ENCODE results near the gene AFDN. TPM values are rescaled to one million over a fixed set of nuclear protein-coding genes. Genes with fewer than 3 reads are reported as not detected.

Gene AFDN
- polyA plus RNA-seq, 6 donors from 2014 or later = 0.71 to 5.4 (median 2.6) TPM

GRCh38 chr6:167918548-167919278, 92.0 kb downstream of the AFDN start:
- H3K27ac Mint-ChIP-seq = no peak overlapping the region
- H3K9me3 Mint-ChIP-seq = no peaks in the 10 kb centered on the region
- peak overlapping the region in 1 of 8 donors; percentile 22 for H3K4me3 Mint-ChIP-seq
- H3K4me1 Mint-ChIP-seq = no peaks in the 10 kb centered on the region
- peaks cover 7 to 22% of the 10 kb centered on the region in 2 donors for H3K36me3 Mint-ChIP-seq
- DNase-seq = no peak
- H3K27me3 Mint-ChIP-seq = no peaks in the 10 kb centered on the region
- ATAC-seq (ENCODE audit: low read depth in 2 of 2) = no peak

GRCh38 chr6:167919349-167919748, 92.6 kb downstream of the AFDN start:
- Mint-ChIP-seq H3K27ac (no peak overlapping the region), H3K9me3 (no peaks in the 10 kb centered on the region), H3K4me1 (no peaks in the 10 kb centered on the region), H3K27me3 (no peaks in the 10 kb centered on the region), H3K4me3 (no peak overlapping the region), H3K36me3 (peaks cover 7 to 22% of the 10 kb centered on the region in 2 donors)
- DNase-seq (no peak), ATAC-seq (ENCODE audit: low read depth in 2 of 2) (no peak)

- Mint-ChIP-seq H3K36me3 (peaks cover 7 to 19% of the 10 kb centered on the region in 2 donors), H3K27ac (no peak overlapping the region), H3K4me3 (no peak overlapping the region), H3K9me3 (no peaks in the 10 kb centered on the region), H3K4me1 (no peaks in the 10 kb centered on the region), H3K27me3 (no peaks in the 10 kb centered on the region)
- DNase-seq = no peak
- no peak for ATAC-seq (ENCODE audit: low read depth in 2 of 2)
Measured at GRCh38 chr6:167920165-167920564, 93.5 kb downstream of the AFDN start.

GRCh38 chr6:167921831-167922230, 95.1 kb downstream of the AFDN start:
- no peak for ATAC-seq (ENCODE audit: low read depth in 2 of 2)
- Mint-ChIP-seq H3K36me3 (peaks cover 7 to 17% of the 10 kb centered on the region in 2 donors), H3K4me1 (no peaks in the 10 kb centered on the region), H3K27ac (no peak overlapping the region), H3K4me3 (no peak overlapping the region), H3K9me3 (no peaks in the 10 kb centered on the region), H3K27me3 (no peaks in the 10 kb centered on the region)
- DNase-seq = no peak

GRCh38 chr6:167925026-167925425, 98.3 kb downstream of the AFDN start:
- Mint-ChIP-seq H3K4me1 (no peaks in the 10 kb centered on the region), H3K27me3 (no peaks in the 10 kb centered on the region), H3K4me3 (no peak overlapping the region), H3K36me3 (no peaks in the 10 kb centered on the region), H3K27ac (peak overlapping the region in 2 of 6 donors; percentile 1 to 18), H3K9me3 (no peaks in the 10 kb centered on the region)
- DNase-seq = no peak
- no peak for ATAC-seq (ENCODE audit: low read depth in 2 of 2)

GRCh38 chr6:167927246-167927645, 100.5 kb downstream of the AFDN start:
- Mint-ChIP-seq H3K27me3 (no peaks in the 10 kb centered on the region), H3K36me3 (peaks cover 0 to 9% of the 10 kb centered on the region in 2 donors), H3K9me3 (no peaks in the 10 kb centered on the region), H3K27ac (peak overlapping the region in 1 of 6 donors; percentile 24), H3K4me1 (no peaks in the 10 kb centered on the region), H3K4me3 (no peak overlapping the region)
- ATAC-seq (ENCODE audit: low read depth in 2 of 2) = no peak
- DNase-seq = no peak

- DNase-seq (no peak), ATAC-seq (ENCODE audit: low read depth in 2 of 2) (no peak)
- H3K27ac Mint-ChIP-seq = no peak overlapping the region
- no peaks in the 10 kb centered on the region for H3K27me3 Mint-ChIP-seq
- no peaks in the 10 kb centered on the region for H3K4me1 Mint-ChIP-seq
- H3K9me3 Mint-ChIP-seq = no peaks in the 10 kb centered on the region
- peaks cover 0 to 9% of the 10 kb centered on the region in 2 donors for H3K36me3 Mint-ChIP-seq
- no peak overlapping the region for H3K4me3 Mint-ChIP-seq
Measured at GRCh38 chr6:167928111-167928510, 101.4 kb downstream of the AFDN start.

- H3K36me3 Mint-ChIP-seq = peaks cover 0 to 9% of the 10 kb centered on the region in 2 donors
- DNase-seq (no peak), ATAC-seq (ENCODE audit: low read depth in 2 of 2) (no peak)
- no peaks in the 10 kb centered on the region for H3K9me3 Mint-ChIP-seq
- H3K4me1 Mint-ChIP-seq = no peaks in the 10 kb centered on the region
- H3K27me3 Mint-ChIP-seq = no peaks in the 10 kb centered on the region
- no peak overlapping the region for H3K4me3 Mint-ChIP-seq
- H3K27ac Mint-ChIP-seq = peak overlapping the region in 1 of 6 donors; percentile 64
Measured at GRCh38 chr6:167930295-167930694, 103.6 kb downstream of the AFDN start.

GRCh38 chr6:167932468-167933276, 106.0 kb downstream of the AFDN start:
- Mint-ChIP-seq H3K36me3 (peaks cover under 1 to 9% of the 10 kb centered on the region in 2 donors), H3K27me3 (peaks cover 0 to 1% (median 0%) of the 10 kb centered on the region in 3 donors), H3K27ac (peak overlapping the region in 2 of 6 donors; percentile 1 to 27), H3K9me3 (no peaks in the 10 kb centered on the region), H3K4me3 (no peak overlapping the region), H3K4me1 (no peaks in the 10 kb centered on the region)
- ATAC-seq (ENCODE audit: low read depth in 2 of 2) (no peak), DNase-seq (no peak)

- H3K27me3 Mint-ChIP-seq = peaks cover 0 to 8% (median 4%) of the 10 kb centered on the region in 3 donors
- peaks cover 7 to 9% of the 10 kb centered on the region in 2 donors for H3K36me3 Mint-ChIP-seq
- H3K4me3 Mint-ChIP-seq = no peak overlapping the region
- no peak overlapping the region for H3K27ac Mint-ChIP-seq
- ATAC-seq (ENCODE audit: low read depth in 2 of 2) (no peak), DNase-seq (no peak)
- peaks cover 0 to 3% (median 0%) of the 10 kb centered on the region in 3 donors for H3K4me1 Mint-ChIP-seq
- no peaks in the 10 kb centered on the region for H3K9me3 Mint-ChIP-seq
Measured at GRCh38 chr6:167933290-167933689, 106.6 kb downstream of the AFDN start.

- ATAC-seq (ENCODE audit: low read depth in 2 of 2) = no peak
- H3K4me3 Mint-ChIP-seq = no peak overlapping the region
Measured at GRCh38 chr6:167933847-167934246, 107.1 kb downstream of the AFDN start.

GRCh38 chr6:167934426-167934864, 107.7 kb downstream of the AFDN start:
- DNase-seq (no peak), ATAC-seq (ENCODE audit: low read depth in 2 of 2) (no peak)
- H3K4me3 Mint-ChIP-seq = no peak overlapping the region
- H3K27me3 Mint-ChIP-seq = peaks cover 0 to 9% (median 4%) of the 10 kb centered on the region in 3 donors
- no peaks in the 10 kb centered on the region for H3K9me3 Mint-ChIP-seq
- peaks cover 7 to 9% of the 10 kb centered on the region in 2 donors for H3K36me3 Mint-ChIP-seq
- no peak overlapping the region for H3K27ac Mint-ChIP-seq
- H3K4me1 Mint-ChIP-seq = peaks cover 0 to 3% (median 0%) of the 10 kb centered on the region in 3 donors

More at GRCh38 chr6:167933847-167934246, 107.1 kb downstream of the AFDN start:
- Mint-ChIP-seq H3K4me1 (peaks cover 0 to 3% (median 0%) of the 10 kb centered on the region in 3 donors), H3K27me3 (peaks cover 0 to 9% (median 4%) of the 10 kb centered on the region in 3 donors), H3K9me3 (no peaks in the 10 kb centered on the region), H3K27ac (no peak overlapping the region), H3K36me3 (peaks cover 7 to 9% of the 10 kb centered on the region in 2 donors)
- no peak for DNase-seq

GRCh38 chr6:167936051-167936450, 109.3 kb downstream of the AFDN start:
- H3K4me3 Mint-ChIP-seq = no peak overlapping the region
- DNase-seq (no peak), ATAC-seq (ENCODE audit: low read depth in 2 of 2) (no peak)
- no peak overlapping the region for H3K27ac Mint-ChIP-seq
- no peaks in the 10 kb centered on the region for H3K9me3 Mint-ChIP-seq
- peaks cover 0 to 3% (median 0%) of the 10 kb centered on the region in 3 donors for H3K4me1 Mint-ChIP-seq
- peaks cover 2 to 7% of the 10 kb centered on the region in 2 donors for H3K36me3 Mint-ChIP-seq
- peaks cover 0 to 9% (median 4%) of the 10 kb centered on the region in 3 donors for H3K27me3 Mint-ChIP-seq
